Esophagus mucosa (tissue), 1 donor: ENCODE results near the gene FGFR3. TPM values are rescaled to one million over a fixed set of nuclear protein-coding genes. Genes with fewer than 3 reads are reported as not detected.

Experiments
- ATAC-seq: fragments of 200-7000 bp; cut with Tn5 transposase; one replicate; pipeline ENCODE4 v1.9.1; 2020
- total RNA-seq: library from RNA; stranded (reverse); gene quantifications from one replicate; pipeline ENCODE4 v1.2.4, GENCODE V29; 2023
- donor health status: DM: yes; HTN: yes; CAD: no.

The FGFR3 gene
- total RNA-seq, 1 donor from 2014 or later: 150 TPM

- ATAC-seq: no peak
These were observed 4.7 kb upstream of the FGFR3 start for GRCh38 chr4:1788254-1788973.

- peak; percentile 78 for ATAC-seq
These were observed 3.5 kb upstream of the FGFR3 start for GRCh38 chr4:1789552-1789951.

GRCh38 chr4:1790005-1790404, 3.1 kb upstream of the FGFR3 start:
- peak; percentile 19 for ATAC-seq

GRCh38 chr4:1792158-1792831, 798 bp upstream of the FGFR3 start:
- ATAC-seq: no peak

- ATAC-seq: peak; percentile 7
These were observed 375 bp downstream of the FGFR3 start for GRCh38 chr4:1793496-1793840.

GRCh38 chr4:1793940-1794808, 1.1 kb downstream of the FGFR3 start:
- no peak for ATAC-seq

GRCh38 chr4:1794809-1795298, 1.8 kb downstream of the FGFR3 start:
- ATAC-seq: no peak

GRCh38 chr4:1795299-1796195, 2.5 kb downstream of the FGFR3 start:
- ATAC-seq: peak; percentile 6

GRCh38 chr4:1796486-1797204, 3.6 kb downstream of the FGFR3 start:
- ATAC-seq: no peak

- no peak for ATAC-seq
These were observed 4.3 kb downstream of the FGFR3 start for GRCh38 chr4:1797298-1797860.

GRCh38 chr4:1797861-1798579, 4.9 kb downstream of the FGFR3 start:
- no peak for ATAC-seq

GRCh38 chr4:1798580-1799386, 5.7 kb downstream of the FGFR3 start:
- ATAC-seq: no peak

GRCh38 chr4:1799387-1800375, 6.6 kb downstream of the FGFR3 start:
- no peak for ATAC-seq

GRCh38 chr4:1800805-1801204, 7.7 kb downstream of the FGFR3 start:
- no peak for ATAC-seq

- no peak for ATAC-seq
These were observed 8.3 kb downstream of the FGFR3 start for GRCh38 chr4:1801286-1801958.

GRCh38 chr4:1802151-1802715, 9.1 kb downstream of the FGFR3 start:
- ATAC-seq: peak; percentile 14
